ENCODE data around the gene CXCL5. TPM values are rescaled to one million over a fixed set of nuclear protein-coding genes. Genes with fewer than 3 reads are reported as not detected.
A peak's percentile ranks its signal among the peaks of the same experiment; 100 is the strongest.

Gene CXCL5
- under 1 TPM; 0.11 to 0.17 (median 0.12) TPM for polyA plus RNA-seq (ENCODE audit: insufficient read length in 3 of 3)
- long read RNA-seq, donor 1: 0 reads
- long read RNA-seq, donor 2: 0 reads
- long read RNA-seq, donor 3: 0 reads
- long read RNA-seq, donor 4: 0 reads
- long read RNA-seq, donor 5: 0 reads
- long read RNA-seq, donor 6: 0 reads
- long read RNA-seq, donor 7: 0 reads
- long read RNA-seq, donor 8: 0 reads
- long read RNA-seq, donor 9: 0 reads
- long read RNA-seq, donor 10: 0 reads
- long read RNA-seq, donor 11: 0 reads
- long read RNA-seq, donor 12: 0 reads
- long read RNA-seq, donor 13: 0 reads
- long read RNA-seq, donor 14: 0 reads
- long read RNA-seq, donor 15: 0 reads
- long read RNA-seq, donor 16: 0 reads

- peak in 1 of 11 donors; percentile 3 for DNase-seq (ENCODE audit: extremely low read depth in 1 of 11, low read depth in 9 of 11, low spot score in 4 of 11)
Observed at GRCh38 chr4:73998040-73999011, at the start of gene CXCL5. Gene CXCL5 (minus strand): TSS chr4:73998677. CDS start chr4:73998581, 96 bp downstream.

GRCh38 chr4:74047152-74047551 is 48.7 kb upstream of the CXCL5 start:
- no peak for DNase-seq (ENCODE audit: extremely low read depth in 1 of 11, low read depth in 9 of 11, low spot score in 4 of 11)

GRCh38 chr4:74045772-74046171 is 47.3 kb upstream of the CXCL5 start:
- no peak for DNase-seq (ENCODE audit: extremely low read depth in 1 of 11, low read depth in 9 of 11, low spot score in 4 of 11)

GRCh38 chr4:74045247-74045646 is 46.8 kb upstream of the CXCL5 start:
- no peak for DNase-seq (ENCODE audit: extremely low read depth in 1 of 11, low read depth in 9 of 11, low spot score in 4 of 11)

- DNase-seq (ENCODE audit: extremely low read depth in 1 of 11, low read depth in 9 of 11, low spot score in 4 of 11): no peak
Observed at GRCh38 chr4:74044677-74045076, 46.2 kb upstream of the CXCL5 start.

GRCh38 chr4:74042681-74043080 is 44.2 kb upstream of the CXCL5 start:
- DNase-seq (ENCODE audit: extremely low read depth in 1 of 11, low read depth in 9 of 11, low spot score in 4 of 11): no peak

- no peak for DNase-seq (ENCODE audit: extremely low read depth in 1 of 11, low read depth in 9 of 11, low spot score in 4 of 11)
Observed at GRCh38 chr4:74041418-74041817, 42.9 kb upstream of the CXCL5 start.

GRCh38 chr4:74039315-74039763 is 40.9 kb upstream of the CXCL5 start:
- DNase-seq (ENCODE audit: extremely low read depth in 1 of 11, low read depth in 9 of 11, low spot score in 4 of 11): no peak

GRCh38 chr4:74038425-74039314 is 40.2 kb upstream of the CXCL5 start, which contains the start of gene CXCL3:
Gene CXCL3 (minus strand): TSS chr4:74038689. CDS start chr4:74038611, 78 bp downstream.
- DNase-seq (ENCODE audit: extremely low read depth in 1 of 11, low read depth in 9 of 11, low spot score in 4 of 11): peak in 10 of 11 donors; percentile 4 to 44 (median 26)

GRCh38 chr4:74038086-74038424 is 39.6 kb upstream of the CXCL5 start:
- DNase-seq (ENCODE audit: extremely low read depth in 1 of 11, low read depth in 9 of 11, low spot score in 4 of 11): peak in 3 of 11 donors; percentile 1 to 5 (median 2)

- DNase-seq (ENCODE audit: extremely low read depth in 1 of 11, low read depth in 9 of 11, low spot score in 4 of 11): no peak
Observed at GRCh38 chr4:74037076-74037955, 38.8 kb upstream of the CXCL5 start.

- DNase-seq (ENCODE audit: extremely low read depth in 1 of 11, low read depth in 9 of 11, low spot score in 4 of 11): no peak
Observed at GRCh38 chr4:74033739-74034138, 35.3 kb upstream of the CXCL5 start.

- no peak for DNase-seq (ENCODE audit: extremely low read depth in 1 of 11, low read depth in 9 of 11, low spot score in 4 of 11)
Observed at GRCh38 chr4:74032064-74032463, 33.6 kb upstream of the CXCL5 start.

- no peak for DNase-seq (ENCODE audit: extremely low read depth in 1 of 11, low read depth in 9 of 11, low spot score in 4 of 11)
Observed at GRCh38 chr4:74031576-74031975, 33.1 kb upstream of the CXCL5 start.

GRCh38 chr4:74030285-74030684 is 31.8 kb upstream of the CXCL5 start:
- no peak for DNase-seq (ENCODE audit: extremely low read depth in 1 of 11, low read depth in 9 of 11, low spot score in 4 of 11)

GRCh38 chr4:74028504-74028903 is 30.0 kb upstream of the CXCL5 start:
- DNase-seq (ENCODE audit: extremely low read depth in 1 of 11, low read depth in 9 of 11, low spot score in 4 of 11): no peak

GRCh38 chr4:74023709-74024108 is 25.2 kb upstream of the CXCL5 start:
- no peak for DNase-seq (ENCODE audit: extremely low read depth in 1 of 11, low read depth in 9 of 11, low spot score in 4 of 11)

- DNase-seq (ENCODE audit: extremely low read depth in 1 of 11, low read depth in 9 of 11, low spot score in 4 of 11): no peak
Observed at GRCh38 chr4:74021601-74022000, 23.1 kb upstream of the CXCL5 start.
